OCI-LY7 (cell line): Measurements from ENCODE around the gene KAT6B.

Experiments used
- EZH2phosphoT487 ChIP-seq: fragments of 200-600 bp; sonication (generic); IDR thresholded peaks from 2 replicates; pipeline ENCODE4 v1.6.1; 2018; ENCODE audit warnings: low read depth, borderline replicate concordance, mild to moderate bottlenecking, mixed run types, antibody characterized with exemption, low read length, moderate library complexity, mixed read lengths
- TF ChIP-seq, protein P1 (sequence below): fragments of 200-600 bp; sonication (generic); conservative IDR thresholded peaks from 2 replicates; pipeline ENCODE4 v1.5.1; 2014; ENCODE audit warnings: mild to moderate bottlenecking, antibody characterized with exemption, low read length, moderate library complexity, mixed read lengths

DNA sequence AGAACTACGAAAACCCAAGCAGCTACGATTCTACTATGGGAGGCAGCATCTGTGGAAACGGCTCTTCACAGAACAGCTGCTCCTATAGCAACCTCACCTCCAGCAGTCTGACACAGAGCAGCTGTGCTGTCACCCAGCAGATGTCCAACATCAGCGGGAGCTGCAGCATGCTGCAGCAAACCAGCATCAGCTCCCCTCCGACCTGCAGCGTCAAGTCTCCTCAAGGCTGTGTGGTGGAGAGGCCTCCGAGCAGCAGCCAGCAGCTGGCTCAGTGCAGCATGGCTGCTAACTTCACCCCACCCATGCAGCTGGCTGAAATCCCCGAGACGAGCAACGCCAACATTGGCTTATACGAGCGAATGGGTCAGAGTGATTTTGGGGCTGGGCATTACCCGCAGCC is 203.5 kb downstream of the KAT6B start:
- TF ChIP-seq, protein P1, sequence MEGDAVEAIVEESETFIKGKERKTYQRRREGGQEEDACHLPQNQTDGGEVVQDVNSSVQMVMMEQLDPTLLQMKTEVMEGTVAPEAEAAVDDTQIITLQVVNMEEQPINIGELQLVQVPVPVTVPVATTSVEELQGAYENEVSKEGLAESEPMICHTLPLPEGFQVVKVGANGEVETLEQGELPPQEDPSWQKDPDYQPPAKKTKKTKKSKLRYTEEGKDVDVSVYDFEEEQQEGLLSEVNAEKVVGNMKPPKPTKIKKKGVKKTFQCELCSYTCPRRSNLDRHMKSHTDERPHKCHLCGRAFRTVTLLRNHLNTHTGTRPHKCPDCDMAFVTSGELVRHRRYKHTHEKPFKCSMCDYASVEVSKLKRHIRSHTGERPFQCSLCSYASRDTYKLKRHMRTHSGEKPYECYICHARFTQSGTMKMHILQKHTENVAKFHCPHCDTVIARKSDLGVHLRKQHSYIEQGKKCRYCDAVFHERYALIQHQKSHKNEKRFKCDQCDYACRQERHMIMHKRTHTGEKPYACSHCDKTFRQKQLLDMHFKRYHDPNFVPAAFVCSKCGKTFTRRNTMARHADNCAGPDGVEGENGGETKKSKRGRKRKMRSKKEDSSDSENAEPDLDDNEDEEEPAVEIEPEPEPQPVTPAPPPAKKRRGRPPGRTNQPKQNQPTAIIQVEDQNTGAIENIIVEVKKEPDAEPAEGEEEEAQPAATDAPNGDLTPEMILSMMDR, result no peak
- TF ChIP-seq EZH2phosphoT487, result no peak
